SU-DHL-6 (cell line): ENCODE results near the gene LSM8.

ENCODE experiments used
- CTCF ChIP-seq: fragments of 200-600 bp; sonication (generic); IDR thresholded peaks from one replicate; pipeline ENCODE4 v1.5.1; 2017; ENCODE audit warnings: antibody characterized with exemption, mild to moderate bottlenecking, low read length, moderate library complexity; ENCODE audit not compliant: insufficient read depth, poor library complexity, severe bottlenecking
- EZH2phosphoT487 ChIP-seq: fragments of 200-600 bp; sonication (generic), shearing (Covaris generic); conservative IDR thresholded peaks from 2 replicates; pipeline ENCODE4 v1.6.1; 2018; ENCODE audit warnings: mild to moderate bottlenecking, antibody characterized with exemption, low read length, moderate library complexity, mixed read lengths

- TF ChIP-seq CTCF: no peak
- TF ChIP-seq EZH2phosphoT487: no peak
Measured at GRCh38 chr7:118217210-118217619, 33.3 kb downstream of the LSM8 start.
